Measurements from ENCODE around the gene DCHS2.

The DCHS2 gene

GRCh38 chr4:154183264-154183663, 308.3 kb downstream of the DCHS2 start:
- H3K36me3 ChIP-seq (ENCODE audit: control insufficient read depth, low read depth, low read length), result no peaks in the 10 kb centered on the region
- no peaks in the 10 kb centered on the region for H3K9me3 ChIP-seq (ENCODE audit: control insufficient read depth, low read depth, low read length)
- H3K9ac ChIP-seq (ENCODE audit: low read length), result no peak overlapping the region
- peaks cover 16% of the 10 kb centered on the region for H3K4me1 ChIP-seq (ENCODE audit: control insufficient read depth, low read depth, low read length)
- no peak overlapping the region for H3K27ac ChIP-seq (ENCODE audit: low read length)
- no peak overlapping the region for H3K4me3 ChIP-seq (ENCODE audit: low read length)
- H3K27me3 ChIP-seq (ENCODE audit: control insufficient read depth, insufficient read depth, low read length), result no peaks in the 10 kb centered on the region

All from iPS-18a (cell line).